HG03520 (cell line): ENCODE measurements around the gene RNF5.

Experiments
- ATAC-seq: cut with Tn5 transposase; IDR thresholded peaks from one replicate; pipeline ENCODE4 v1.9.1; 2021; ENCODE audit warnings: mild to moderate bottlenecking, moderate library complexity; ENCODE audit not compliant: unreplicated experiment

Gene RNF5

DNA sequence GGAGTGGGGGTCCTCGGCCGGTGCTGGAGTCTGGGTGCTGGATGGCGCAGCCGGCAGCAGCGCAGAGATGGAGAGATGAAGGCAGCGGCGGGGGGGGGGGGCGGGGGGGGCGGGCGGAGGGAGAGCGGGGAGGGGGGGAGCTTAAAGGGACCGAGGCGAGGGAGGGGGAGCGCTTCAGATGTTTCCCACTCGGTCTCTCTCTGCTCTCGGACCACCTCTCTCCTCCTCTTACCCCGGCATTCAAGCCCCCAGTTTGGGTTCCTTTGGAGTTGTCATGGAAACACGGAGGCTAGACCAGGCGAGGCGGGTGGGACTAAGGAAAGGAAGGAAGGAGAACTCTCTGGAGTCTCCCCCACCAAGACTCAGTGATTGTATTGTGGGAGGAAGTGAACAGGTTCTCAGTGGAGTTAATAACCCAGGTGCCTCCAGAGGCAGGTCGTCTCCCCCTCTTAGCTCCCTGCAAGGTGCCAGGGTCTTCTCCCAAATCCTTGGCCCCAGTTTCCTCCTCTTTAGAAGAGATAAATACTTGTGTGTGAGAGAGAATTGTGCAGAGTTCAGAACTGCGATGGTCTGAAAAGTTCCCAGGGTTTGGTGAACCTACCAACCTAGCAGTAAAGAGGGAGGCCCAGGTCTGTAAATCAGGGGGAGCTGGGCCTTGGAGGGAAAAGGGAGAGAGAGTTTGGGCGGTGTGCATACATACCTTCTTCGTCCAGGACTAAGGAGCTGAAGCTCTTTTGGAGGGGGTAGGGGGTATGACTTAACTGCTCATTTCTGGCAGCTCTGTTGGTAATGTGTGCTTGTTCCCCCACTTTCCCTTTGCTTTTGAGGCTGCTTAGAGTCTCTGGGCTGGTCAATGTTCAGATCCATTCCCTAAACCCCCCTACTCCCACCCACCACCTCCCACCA is 26.1 kb upstream of the RNF5 start, which contains the start of gene PRRT1:
PRRT1 (minus strand) TSS at position 77 of the 906 bp plus-strand sequence. CDS start 112 bp downstream, outside the sequence.
- no peak for ATAC-seq

GRCh38 chr6:32152769-32153563 is 25.2 kb upstream of the RNF5 start:
- ATAC-seq = no peak

- no peak for ATAC-seq
Observed at GRCh38 chr6:32153564-32154513, 24.4 kb upstream of the RNF5 start, which contains the start of gene PPT2. TSS of gene PPT2 (plus strand) at chr6:32154141. CDS start at chr6:32154595, 454 bp downstream.

- no peak for ATAC-seq
Observed at GRCh38 chr6:32154514-32155161, 23.6 kb upstream of the RNF5 start.

DNA sequence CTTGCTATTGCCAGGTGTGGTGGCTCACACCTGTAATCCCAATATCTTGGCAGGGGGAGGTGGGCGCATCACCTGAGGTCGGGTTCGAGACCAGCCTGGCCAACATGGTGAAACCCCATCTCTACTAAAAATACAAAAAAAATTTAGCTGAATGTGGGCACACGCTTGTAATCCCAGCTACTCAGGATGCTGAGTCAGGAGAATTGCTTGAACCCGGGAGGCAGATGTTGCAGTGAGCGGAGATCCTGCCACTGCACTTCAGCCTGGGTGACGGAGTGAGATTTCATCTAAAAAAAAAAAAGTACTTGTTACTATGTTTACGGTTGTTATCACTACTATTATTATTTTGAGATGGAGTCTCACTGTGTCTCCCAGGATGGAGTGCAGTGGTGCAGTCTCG is 21.3 kb upstream of the RNF5 start:
- ATAC-seq = no peak

GRCh38 chr6:32158052-32158451 is 20.2 kb upstream of the RNF5 start:
- ATAC-seq = no peak

GRCh38 chr6:32163559-32164258 is 14.5 kb upstream of the RNF5 start:
- ATAC-seq = no peak

- no peak for ATAC-seq
Observed at GRCh38 chr6:32164295-32164694, 13.9 kb upstream of the RNF5 start, which contains the start of gene EGFL8. TSS of gene EGFL8 (plus strand) at chr6:32164595. CDS start at chr6:32166166, 1,571 bp downstream.

- ATAC-seq = no peak
Observed at GRCh38 chr6:32166411-32167061, 11.7 kb upstream of the RNF5 start.

DNA sequence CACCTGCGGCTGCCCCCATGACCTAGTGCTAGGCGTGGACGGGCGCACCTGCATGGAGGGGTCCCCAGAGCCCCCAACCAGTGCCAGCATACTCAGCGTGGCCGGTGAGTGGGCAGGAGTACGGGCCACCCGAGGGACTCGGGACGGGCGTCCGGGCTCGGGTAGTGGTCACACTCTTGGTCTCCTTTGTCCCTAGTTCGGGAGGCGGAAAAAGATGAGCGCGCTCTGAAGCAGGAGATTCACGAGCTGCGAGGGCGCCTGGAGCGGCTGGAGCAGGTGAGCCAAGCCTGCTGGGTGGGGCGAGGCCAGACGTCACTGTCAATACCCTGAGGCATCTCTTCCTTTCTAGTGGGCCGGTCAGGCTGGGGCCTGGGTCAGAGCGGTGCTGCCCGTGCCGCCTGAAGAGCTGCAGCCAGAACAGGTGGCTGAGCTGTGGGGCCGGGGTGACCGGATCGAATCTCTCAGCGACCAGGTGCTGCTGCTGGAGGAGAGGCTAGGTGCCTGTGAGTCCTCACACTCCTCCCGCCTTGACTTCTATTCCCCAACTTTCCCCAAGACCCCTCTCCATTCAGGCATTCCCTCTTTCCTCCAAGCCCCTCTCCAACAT is 10.9 kb upstream of the RNF5 start:
- ATAC-seq = no peak

- ATAC-seq = no peak
Observed at GRCh38 chr6:32167761-32168262, 10.4 kb upstream of the RNF5 start.

DNA sequence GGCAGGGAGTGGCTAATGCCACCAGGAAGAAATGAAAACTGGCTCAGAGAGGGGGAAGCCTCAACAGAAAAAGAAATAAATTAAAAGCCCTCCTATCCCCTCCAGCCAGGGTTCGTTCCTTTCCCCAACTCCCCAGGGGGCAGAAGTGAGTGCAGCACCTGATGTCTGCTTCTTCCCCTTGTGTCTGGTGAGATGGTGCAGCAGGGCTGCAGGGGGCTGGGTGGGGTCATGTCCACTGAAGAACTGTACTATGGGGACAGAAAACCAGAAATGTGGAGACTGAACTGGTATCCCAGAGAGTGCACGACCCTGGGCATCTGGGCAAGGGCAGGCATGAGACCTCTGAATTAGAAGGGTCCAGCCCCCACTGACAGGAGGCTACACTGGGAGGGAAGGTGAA is 9.9 kb upstream of the RNF5 start:
- no peak for ATAC-seq

DNA sequence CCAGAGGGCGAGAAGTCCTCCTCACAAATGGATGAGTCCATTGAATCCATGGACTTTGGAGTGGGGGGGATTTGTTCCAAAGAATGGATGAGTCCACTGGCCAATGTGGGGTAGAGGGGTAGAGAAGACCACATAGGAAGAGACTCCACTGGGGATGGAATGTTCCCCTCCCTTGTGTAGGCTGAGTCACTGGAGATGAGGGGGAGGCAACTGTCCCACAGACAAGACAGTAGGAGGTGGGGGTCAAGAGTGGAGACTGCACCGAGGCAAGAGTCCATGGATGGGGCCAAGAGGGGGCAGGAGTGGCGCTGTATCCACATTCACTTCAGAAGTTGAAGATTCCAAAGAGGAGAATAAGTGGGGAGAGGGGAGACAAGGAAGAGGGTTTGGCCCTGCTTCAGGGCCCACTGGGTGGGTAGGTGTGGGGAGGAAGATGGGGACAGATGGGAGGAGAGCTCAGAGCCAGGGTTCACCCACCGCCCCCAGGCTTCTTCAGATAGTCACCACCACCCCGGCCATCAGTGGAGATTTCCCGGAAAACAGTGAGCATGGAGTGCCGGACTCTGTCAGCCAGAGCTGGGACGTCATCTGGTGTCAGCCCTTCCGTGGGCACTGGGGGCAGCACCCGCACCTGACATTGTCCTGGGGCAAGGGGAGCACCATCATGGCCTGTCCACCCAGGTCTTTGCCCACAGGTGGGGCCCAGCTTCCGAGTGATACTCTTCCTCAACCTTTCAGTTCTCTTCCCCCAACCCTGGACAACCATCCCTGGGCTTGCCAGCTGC is 9.2 kb upstream of the RNF5 start:
- ATAC-seq = no peak

GRCh38 chr6:32170294-32170693 is 7.9 kb upstream of the RNF5 start:
- no peak for ATAC-seq

- no peak for ATAC-seq
Observed at GRCh38 chr6:32171234-32171633, 7.0 kb upstream of the RNF5 start.

- ATAC-seq = no peak
Observed at GRCh38 chr6:32173051-32173727, 5.0 kb upstream of the RNF5 start.

DNA sequence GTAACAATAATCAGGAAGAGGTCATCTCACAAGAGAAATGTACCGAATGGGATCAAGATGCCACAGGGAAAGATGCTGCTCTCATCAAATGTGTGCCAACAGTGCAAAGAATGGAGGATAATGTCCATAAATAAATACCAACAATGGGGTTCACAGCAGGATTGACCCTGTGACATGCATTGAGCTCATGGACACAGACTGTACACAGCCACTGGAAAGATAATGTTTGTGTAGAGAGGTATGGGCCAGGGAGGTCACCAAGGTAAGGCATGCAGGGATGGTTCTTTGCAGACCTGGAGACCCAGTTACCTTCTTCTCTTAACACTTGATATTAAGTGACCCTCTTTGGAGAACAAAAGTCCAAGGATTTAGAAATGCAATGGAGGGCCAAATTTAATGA is 3.8 kb upstream of the RNF5 start:
- ATAC-seq = no peak
